GM21360 (cell line): ENCODE results near the gene HLX.

Source experiments
- ATAC-seq: cut with Tn5 transposase; IDR thresholded peaks from one replicate; pipeline ENCODE4 v1.9.1; 2021; ENCODE audit warnings: mild to moderate bottlenecking, moderate library complexity; ENCODE audit not compliant: unreplicated experiment

The HLX gene

GRCh38 chr1:220894025-220894923 lies 15.0 kb downstream of the HLX start:
- no peak for ATAC-seq

- ATAC-seq = no peak
Measured at GRCh38 chr1:220894924-220895256, 15.6 kb downstream of the HLX start.

GRCh38 chr1:220895412-220895946 lies 16.2 kb downstream of the HLX start:
- ATAC-seq = no peak

GRCh38 chr1:220896092-220896491 lies 16.8 kb downstream of the HLX start:
- ATAC-seq = no peak

- ATAC-seq = no peak
Measured at GRCh38 chr1:220900842-220901241, 21.6 kb downstream of the HLX start.

- no peak for ATAC-seq
Measured at GRCh38 chr1:220901881-220902280, 22.6 kb downstream of the HLX start.

- ATAC-seq = no peak
Measured at GRCh38 chr1:220902916-220903315, 23.7 kb downstream of the HLX start.

GRCh38 chr1:220904876-220905275 lies 25.6 kb downstream of the HLX start:
- ATAC-seq = no peak

- no peak for ATAC-seq
Measured at GRCh38 chr1:220905650-220906560, 26.7 kb downstream of the HLX start.

- ATAC-seq = no peak
Measured at GRCh38 chr1:220906561-220907334, 27.5 kb downstream of the HLX start.

GRCh38 chr1:220908757-220909156 lies 29.5 kb downstream of the HLX start:
- no peak for ATAC-seq

GRCh38 chr1:220910021-220910420 lies 30.8 kb downstream of the HLX start:
- ATAC-seq = no peak

- ATAC-seq = no peak
Measured at GRCh38 chr1:220914283-220915116, 35.3 kb downstream of the HLX start.

- no peak for ATAC-seq
Measured at GRCh38 chr1:220915117-220915440, 35.8 kb downstream of the HLX start.

GRCh38 chr1:220915954-220916353 lies 36.7 kb downstream of the HLX start:
- ATAC-seq = no peak

- no peak for ATAC-seq
Measured at GRCh38 chr1:220917101-220917500, 37.9 kb downstream of the HLX start.

- ATAC-seq = no peak
Measured at GRCh38 chr1:220917535-220918209, 38.4 kb downstream of the HLX start.

- ATAC-seq = no peak
Measured at GRCh38 chr1:220918285-220918951, 39.2 kb downstream of the HLX start.

GRCh38 chr1:220920967-220921366 lies 41.7 kb downstream of the HLX start:
- ATAC-seq = no peak
